Measurements from ENCODE around the gene GATA6.
"Not testable (repeated sequence)": the region's sequence is repeated elsewhere in the genome, so short reads cannot be mapped to it uniquely, and the experiment has no call there.

GATA6 gene

DNA sequence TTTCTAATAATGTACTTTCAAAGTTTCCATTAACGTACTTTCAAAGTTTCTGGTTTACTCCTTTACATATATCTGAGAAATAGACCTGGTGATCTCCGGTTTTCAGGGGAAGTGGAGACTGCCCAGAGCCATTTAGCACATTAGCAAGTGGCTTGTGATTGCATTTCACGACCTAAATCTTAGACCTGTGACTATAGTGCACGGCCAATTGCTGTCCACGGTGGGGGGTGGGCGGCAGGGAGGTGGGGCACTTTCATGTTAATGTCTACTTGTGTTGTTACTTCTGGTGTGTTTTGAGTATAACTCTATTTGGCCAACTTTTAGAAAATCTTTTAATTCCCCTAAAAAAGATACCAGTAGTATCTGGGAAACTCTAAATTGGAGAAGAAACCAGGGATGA is 11.3 kb downstream of the GATA6 start:
- DNase-seq (ENCODE audit: low read depth, low spot score) = no peak

DNA sequence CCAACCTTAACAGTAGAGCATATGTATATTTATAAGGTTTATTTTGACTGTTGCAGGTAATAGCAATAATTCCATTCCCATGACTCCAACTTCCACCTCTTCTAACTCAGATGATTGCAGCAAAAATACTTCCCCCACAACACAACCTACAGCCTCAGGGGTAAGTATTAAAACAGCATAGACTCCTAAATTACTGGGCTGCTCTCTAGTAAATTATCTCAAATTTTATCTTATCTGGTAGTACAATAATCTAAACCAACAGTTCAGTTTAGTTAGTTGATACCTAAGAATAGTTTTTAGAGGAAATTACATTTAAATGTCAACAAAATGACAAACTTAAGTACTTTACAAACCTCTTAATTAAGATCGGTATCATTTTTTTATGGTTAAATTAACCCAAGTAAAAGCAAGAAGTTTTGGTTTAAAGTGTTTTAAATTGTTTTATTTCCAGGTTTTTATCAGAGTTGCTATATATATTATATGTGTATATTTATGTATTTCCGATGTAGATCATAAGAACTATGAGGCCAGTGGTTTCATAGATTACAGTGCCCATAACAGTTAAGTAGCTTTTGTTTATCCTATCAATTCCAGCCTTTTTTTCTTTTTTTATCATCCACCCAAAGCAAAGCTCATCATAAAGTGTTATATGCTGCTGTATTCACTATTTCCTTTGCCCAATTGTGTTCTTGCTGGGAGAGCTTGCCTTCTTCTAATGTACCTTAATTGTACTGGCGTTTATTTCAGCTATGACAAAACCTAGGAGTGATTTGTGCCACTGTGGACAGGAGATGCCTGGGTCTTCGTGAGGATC is 13.7 kb downstream of the GATA6 start:
- DNase-seq (ENCODE audit: low read depth, low spot score) = no peak

DNA sequence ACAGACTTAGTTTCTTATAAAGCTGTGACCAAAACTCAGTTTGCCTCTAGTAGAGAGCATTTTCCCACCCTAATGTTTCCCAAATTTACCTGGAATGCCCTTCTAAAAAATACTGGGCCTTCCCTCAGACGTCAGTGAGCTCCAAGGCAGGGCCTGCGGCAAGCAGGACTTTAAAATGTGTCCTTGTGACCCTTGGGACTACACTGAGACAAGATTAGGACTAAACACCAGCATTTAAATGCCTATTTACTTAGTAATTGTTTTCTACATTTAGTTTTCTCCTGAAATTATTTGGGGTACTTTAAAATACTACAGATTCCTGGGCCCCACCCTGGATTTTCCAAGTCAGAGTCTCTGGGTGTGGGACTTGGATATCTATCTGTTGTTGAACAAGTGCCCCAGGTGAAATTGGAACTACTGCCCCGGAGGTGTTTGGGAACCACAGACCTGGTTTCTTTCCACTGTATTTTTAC is 14.3 kb downstream of the GATA6 start:
- no peak for DNase-seq (ENCODE audit: low read depth, low spot score)

DNA sequence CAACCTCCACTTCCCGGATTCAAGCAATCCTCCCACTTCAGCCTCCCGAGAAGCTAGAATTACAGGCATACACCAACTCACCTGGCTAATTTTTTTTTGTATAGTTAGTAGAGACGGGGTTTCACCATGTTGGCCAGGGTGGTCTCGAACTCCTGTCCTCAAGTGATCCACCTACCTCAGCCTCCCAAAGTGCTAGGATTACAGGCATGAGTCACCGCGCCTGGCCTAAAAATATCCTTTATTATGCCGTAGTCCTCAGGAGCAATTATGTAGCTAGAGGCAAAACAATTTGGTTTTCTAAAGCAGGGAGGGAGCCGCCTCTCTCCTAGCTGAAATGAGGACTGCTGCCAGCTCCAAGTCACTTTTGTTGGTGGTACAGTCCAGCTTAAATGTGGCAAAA is 15.2 kb downstream of the GATA6 start:
- DNase-seq (ENCODE audit: low read depth, low spot score) = not testable (repeated sequence)

DNA sequence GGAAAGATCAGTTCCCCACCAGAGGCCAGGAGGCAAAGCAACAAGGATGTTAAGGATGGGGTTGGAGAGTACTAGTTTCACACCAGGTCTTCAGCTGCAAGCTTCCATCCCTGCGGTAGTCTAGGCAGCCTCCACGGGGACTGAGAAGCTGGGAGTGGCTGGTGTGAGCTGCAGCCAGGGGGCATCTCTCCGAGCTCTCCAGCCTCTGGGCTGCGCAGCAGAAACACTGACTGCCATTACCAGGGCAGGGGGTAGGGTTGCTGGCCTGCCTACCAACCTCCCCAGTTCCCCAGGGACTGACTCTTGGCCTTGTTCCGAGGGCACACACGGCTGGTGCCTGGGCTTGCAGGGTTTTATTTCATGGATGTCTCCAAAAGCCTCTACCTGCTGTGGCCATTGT is 15.9 kb downstream of the GATA6 start:
- peak; percentile 59 for DNase-seq (ENCODE audit: low read depth, low spot score)

DNA sequence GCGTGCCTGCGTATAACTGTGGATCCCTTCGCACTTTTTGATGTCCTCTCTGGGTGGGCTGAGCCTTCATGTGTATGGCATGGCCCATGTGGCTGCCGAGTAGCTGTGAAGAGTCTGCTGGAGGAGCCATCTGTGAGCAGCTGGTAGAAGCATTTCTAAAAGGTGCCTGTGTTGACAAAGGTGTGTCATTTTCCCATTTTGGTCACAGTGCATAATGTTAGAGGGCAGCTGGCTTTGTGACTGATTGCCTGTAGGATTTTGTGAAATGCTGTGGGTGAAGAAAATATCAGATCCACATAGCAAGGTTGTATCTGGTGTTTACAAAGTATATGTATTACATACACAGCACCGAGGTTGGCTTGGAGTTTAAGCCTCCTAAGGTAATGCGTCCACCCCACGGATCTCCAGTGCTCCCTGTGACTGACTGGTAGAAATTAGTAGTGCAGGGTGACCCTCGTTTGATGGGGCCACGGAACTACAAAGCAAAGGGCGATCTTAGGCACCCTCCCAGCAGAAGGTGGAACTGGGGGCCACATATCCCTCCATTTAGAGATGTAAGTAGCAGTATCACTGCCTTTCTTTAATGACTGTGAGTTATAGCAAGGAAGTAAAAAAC is 16.5 kb downstream of the GATA6 start:
- DNase-seq (ENCODE audit: low read depth, low spot score) = no peak

DNA sequence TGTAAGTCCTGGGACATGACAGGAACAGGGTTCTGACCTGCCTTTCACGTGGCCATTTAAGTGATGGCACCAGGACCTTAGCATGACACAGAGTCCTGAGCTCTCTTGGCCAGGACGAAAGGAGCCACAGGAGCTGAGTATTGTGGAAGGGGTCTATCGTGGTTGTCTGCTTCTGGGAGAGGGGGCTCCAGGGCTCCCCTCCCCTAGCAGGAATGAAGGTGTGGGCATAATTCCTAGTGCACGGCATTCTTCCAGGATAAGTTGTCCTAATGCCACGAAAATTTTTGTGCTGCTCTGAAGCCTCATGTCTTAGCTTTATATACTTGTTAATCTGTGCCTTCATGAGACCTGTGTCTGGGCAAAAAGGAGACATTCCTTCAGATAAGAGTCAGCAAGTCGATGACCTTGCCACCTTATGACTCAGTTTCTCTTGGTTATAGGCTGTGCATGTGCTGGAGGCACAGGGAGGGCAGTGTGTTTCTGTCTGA is 17.1 kb downstream of the GATA6 start:
- DNase-seq (ENCODE audit: low read depth, low spot score) = no peak

DNA sequence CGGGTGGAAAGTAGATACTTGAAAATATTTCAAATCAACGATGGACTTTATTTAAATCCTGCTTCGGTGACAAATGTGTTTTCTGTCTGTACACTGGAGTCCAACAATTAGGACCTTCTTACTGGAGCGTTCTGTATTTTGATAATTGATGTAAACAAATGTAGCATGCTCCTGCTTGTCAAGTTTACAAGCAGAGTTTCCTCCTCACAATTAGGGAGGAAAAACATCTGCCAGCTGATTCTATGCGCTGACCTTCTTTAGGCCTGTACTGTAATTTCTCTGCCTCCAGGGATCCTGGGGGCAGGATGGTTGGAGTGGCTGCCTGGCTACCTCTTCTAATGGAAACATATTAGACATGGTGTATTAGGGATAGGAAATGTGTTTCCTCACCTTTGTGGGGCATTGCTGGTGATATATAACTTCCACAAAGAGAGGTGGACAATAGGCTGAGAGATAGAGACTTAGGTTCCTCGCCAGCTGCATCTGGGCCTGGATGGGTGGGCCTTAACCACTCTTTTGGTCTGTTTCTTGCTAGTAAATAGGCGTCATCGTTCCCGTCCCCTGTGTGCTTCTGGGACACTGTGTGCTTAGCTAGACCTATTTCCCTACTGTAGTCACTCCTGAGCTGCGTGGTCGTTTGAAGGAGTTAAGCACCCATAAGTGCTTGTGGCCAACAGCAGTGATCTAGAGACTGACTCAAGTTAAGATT is 19.3 kb downstream of the GATA6 start:
- no peak for DNase-seq (ENCODE audit: low read depth, low spot score)

DNA sequence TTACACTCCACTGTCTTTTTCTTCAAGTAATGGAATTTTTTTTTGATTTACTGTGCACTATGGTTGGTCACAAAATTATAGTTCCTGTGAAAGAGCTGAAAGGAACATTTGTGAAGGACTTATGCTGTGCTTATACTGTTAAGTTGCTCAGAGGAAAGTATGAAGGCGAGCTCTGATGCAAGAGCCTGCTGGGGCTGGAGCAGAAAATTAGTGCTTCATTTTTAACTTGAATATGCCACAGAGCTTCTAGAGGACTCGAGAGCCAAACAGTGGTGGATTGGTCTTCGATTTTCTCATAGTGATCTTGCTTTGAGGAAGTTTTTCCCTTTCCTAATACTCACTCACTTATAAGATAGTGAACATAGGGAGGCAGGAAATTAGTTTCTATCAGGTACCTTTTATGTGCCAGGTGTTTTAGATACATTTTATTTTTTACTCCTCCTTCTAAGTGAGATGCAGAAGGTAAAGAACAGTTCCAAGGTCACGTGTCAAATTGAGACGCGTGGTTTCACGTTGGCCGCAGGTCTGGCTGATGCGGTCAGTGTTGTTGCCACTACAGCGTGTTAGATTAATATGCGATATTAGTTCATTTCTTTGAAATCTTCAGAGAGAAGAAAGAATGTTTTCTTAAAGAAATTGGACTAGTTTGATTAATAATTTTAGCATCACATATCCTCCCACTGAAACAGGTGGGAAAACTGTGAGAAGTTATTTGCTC is 20.2 kb downstream of the GATA6 start:
- no peak for DNase-seq (ENCODE audit: low read depth, low spot score)

DNA sequence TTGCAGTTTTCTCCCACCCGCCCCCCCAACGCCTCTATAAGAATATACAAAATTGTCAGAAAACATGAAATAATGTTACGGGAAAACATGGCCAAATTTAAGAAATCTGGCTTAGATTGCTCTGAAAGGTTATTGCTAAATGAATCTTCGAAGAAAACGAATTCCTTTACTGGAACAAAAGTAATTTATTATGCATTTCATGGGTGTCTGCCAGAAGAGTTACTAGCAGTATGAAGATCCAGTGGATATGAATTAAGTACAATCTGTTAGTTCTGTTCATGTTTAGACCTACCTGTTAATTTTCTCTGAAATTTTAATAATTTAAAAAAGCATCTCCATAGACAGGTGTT is 21.9 kb downstream of the GATA6 start:
- no peak for DNase-seq (ENCODE audit: low read depth, low spot score)

DNA sequence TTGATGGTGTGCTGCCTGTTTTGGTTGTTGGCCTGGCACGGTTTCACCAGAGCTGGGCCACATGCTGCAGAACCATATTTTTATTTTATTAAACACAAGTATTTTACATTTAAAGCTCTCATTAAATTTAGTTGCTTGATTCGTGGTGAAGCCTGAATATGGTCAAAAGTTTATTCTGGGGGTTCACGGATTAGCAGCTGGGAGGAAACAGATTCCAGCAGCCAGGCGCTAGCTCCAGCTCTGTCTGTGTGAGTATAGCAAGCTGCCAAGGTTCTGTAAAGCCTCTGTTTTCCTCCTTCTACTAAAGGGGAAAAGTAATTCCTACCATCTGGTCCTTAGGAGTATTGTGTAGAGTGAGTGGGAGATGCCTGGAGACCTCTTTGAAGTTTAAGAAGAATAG is 22.5 kb downstream of the GATA6 start:
- no peak for DNase-seq (ENCODE audit: low read depth, low spot score)

DNA sequence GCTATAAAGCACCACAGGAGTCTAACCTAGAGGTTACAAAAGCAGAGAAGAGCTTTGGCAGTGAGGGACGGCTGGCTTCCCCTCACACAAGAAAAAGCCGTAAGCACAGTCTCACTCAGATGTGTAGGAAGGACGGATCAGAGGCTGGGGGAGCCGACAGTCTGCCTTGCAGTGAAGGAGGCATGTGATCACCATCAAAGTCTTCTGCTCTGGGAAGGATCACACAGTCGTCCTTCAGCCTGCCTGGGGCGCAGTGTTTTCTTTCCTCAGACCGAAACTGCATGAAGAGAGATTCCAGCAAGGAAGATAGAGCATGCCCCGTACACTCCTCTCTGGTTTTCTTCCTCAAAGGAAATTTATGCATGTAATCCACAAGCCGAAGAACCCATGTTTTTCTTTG is 24.1 kb downstream of the GATA6 start:
- DNase-seq (ENCODE audit: low read depth, low spot score) = peak; percentile 82

DNA sequence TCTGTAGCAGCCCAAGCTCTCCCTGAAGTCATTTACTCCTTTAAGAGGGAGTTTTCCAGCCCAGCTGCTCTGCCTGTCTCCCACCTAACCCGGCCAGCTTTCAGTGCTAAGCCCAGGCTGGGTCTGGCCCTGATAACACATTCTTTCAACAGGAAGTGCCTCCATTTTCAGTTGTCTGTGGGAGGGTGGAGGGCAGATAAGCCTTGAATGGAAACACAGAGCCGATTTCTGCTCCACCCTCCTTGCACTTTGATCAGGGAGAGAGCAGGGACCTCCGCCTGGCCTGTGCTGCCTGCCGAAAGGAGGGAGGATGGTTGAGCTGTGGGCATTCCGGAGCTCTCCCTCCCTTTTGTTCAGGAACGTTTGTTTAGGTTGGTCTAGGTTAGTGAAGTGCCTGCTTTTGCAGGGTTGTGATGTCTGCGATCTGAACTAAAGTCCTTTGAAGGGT is 24.8 kb downstream of the GATA6 start:
- peak; percentile 90 for DNase-seq (ENCODE audit: low read depth, low spot score)

DNA sequence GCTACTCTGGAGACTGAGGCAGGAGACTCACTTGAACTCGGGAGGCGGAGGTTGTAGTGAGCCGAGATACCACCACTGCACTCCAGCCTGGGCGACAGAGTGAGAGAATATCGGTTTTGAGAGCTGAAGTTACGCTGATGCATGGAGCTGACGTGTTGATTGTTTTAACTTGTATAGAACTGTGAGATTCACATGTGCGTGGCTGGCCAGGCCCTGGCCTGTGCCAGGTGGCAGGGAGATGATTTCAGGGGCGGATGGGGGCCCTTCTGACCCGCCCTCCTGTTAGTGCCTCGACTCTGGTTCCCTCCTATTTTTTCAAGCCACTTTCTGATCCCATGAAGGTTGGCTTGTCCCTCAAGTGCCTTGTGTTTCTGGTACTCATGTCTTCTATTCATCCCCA is 25.7 kb downstream of the GATA6 start:
- DNase-seq (ENCODE audit: low read depth, low spot score) = no peak

DNA sequence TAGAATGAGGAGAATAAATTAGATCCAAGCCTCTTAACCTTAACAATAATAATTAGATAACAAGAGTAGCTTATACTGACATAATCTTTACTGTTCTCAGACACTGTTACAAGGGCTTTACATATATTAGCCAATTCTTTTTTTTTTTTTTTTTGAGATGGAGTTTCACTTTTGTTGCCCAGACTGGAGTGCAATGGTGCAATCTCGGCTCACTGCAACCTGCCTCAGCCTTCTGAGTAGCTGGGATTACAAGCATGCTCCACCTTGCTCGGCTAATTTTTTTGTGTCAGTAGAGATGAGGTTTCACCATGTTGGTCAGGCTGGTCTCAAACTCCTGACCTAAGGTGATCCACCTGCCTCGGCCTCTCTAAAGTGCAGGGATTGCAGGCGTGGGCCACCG is 27.6 kb downstream of the GATA6 start:
- not testable (repeated sequence) for DNase-seq (ENCODE audit: low read depth, low spot score)

DNA sequence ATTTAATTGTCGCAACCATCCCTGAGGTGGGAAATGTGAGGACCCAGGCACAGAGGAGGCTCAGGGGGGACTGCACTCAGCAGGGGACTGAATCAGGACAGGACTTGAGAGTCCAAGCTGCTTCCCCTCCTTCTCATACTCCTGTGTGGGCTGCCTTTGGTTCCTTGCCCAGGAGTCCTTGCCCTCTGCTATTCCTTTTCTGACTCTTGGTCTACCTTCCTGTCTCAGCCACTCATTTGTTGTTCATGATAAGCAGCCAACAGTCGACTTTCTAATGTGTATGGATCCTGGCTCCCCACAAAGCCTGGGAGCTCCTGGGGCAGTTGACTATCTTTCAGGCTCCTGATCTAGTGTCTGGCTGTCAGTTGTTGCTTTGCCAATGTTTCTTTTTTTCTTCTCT is 28.3 kb downstream of the GATA6 start:
- DNase-seq (ENCODE audit: low read depth, low spot score) = no peak

DNA sequence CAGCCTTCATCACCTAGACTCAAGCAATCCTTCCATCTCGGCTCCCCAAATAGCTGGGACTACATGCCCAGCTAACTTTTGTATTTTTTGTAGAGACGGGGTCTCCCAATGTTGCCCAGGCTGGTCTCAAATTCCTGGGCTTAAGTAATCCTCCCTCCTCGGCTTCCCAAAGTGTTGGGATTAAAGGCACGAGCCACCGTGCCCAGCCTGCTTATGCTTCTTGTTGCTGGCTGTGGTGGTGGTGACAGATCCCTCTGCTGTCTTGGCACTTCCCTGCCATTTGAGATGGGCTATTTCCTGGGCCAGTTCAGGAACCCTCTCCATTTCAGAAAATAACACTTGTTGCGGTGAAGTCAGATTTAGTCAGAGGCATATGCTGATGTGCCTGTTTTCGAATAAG is 28.8 kb downstream of the GATA6 start:
- DNase-seq (ENCODE audit: low read depth, low spot score) = no peak

DNA sequence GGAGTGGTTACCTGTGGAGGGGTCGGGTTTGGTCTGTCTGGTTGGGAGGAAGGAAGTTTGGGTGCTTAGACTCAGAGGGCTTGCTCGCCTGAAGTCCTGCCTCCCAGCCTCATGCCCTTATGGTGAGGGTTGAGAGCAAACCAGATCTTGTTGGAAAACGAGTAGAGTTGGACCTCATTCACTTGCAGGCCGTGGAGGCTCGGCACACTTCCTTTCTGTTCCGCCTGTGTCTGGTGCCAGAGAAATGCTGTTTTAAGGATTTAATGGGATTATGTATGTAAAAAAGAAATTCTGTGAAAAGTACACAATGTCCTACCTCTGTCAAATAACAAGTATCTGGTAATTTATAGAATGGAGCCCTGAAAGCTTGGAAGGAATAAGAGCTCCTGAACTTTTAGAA is 29.6 kb downstream of the GATA6 start:
- no peak for DNase-seq (ENCODE audit: low read depth, low spot score)

DNA sequence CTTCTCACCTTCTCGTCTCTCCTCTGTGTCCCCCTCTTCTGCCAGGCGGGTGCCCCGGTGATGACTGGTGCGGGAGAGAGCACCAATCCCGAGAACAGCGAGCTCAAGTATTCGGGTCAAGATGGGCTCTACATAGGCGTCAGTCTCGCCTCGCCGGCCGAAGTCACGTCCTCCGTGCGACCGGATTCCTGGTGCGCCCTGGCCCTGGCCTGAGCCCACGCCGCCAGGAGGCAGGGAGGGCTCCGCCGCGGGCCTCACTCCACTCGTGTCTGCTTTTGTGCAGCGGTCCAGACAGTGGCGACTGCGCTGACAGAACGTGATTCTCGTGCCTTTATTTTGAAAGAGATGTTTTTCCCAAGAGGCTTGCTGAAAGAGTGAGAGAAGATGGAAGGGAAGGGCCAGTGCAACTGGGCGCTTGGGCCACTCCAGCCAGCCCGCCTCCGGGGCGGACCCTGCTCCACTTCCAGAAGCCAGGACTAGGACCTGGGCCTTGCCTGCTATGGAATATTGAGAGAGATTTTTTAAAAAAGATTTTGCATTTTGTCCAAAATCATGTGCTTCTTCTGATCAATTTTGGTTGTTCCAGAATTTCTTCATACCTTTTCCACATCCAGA is 31.3 kb downstream of the GATA6 start:
- no peak for DNase-seq (ENCODE audit: low read depth, low spot score)

DNA sequence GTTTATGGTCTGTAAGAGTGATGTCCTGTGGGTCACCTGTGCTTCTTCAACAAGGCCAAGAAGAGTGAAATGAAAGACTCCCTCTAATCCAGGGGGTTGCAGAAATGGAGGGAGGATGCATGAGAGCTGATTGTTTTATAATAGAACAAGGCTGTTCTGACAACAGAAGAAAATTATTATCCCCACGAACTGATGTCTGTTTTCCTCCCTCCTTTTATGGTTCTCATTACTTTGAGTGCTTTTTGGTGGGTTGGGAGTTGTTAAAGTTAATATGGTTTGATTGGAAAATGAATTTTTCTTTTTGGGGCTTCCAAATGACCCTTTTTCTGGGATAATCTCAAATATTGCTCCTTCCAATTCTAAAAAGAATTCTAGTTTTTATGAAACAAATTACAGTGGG is 33.6 kb downstream of the GATA6 start:
- no peak for DNase-seq (ENCODE audit: low read depth, low spot score)

DNA sequence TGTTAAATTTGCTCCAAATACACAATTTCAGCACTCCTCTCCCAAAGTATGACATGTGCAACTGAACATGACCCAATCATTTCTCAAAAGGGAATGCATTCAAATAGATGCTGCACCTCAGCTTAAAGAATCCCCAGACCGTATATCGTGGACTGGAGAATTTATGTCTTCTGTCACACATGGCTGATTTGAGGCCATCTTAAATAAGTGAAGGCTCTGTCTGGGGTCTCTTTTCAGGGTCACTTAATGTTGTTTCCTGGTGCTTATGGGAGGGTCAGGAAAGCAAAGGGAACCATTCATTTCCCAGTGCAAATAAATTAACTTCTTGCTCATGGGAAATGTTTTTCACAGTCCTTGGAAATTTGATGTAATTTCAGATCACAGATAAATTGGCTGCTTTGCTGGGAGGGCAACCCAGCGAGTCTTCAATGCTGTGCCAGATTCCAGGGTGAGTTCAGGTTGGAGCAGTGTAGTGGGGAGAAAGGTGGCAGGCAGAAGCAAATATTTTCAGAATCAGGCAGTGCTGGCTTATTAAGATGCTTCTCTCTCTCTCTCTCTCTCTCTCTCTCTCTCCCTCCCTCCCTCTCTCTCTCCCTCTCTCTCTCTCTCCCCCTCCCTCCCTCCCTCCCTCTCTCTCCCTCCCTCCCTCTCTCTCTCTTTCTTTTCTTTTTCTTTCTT is 34.3 kb downstream of the GATA6 start:
- DNase-seq (ENCODE audit: low read depth, low spot score) = no peak

Data from ELF-1 (cell line).